HepG2 (cell line): ENCODE results near the gene ABTB2. TPM values are rescaled to one million over a fixed set of nuclear protein-coding genes. Genes with fewer than 3 reads are reported as not detected.

Experiments used
- HDAC2 ChIP-seq: sonication (generic); formaldehyde crosslinking; IDR thresholded peaks from 2 replicates; pipeline ENCODE4 v1.4.0; 2020; ENCODE audit warnings: missing genetic modification reagents
- HOXA3 ChIP-seq: sonication (generic); formaldehyde crosslinking; IDR thresholded peaks from 2 replicates; pipeline ENCODE4 v1.5.0; 2020; ENCODE audit warnings: missing genetic modification reagents
- IKZF4 ChIP-seq: sonication (generic); formaldehyde crosslinking; IDR thresholded peaks from 2 replicates; pipeline ENCODE4 v1.5.1; 2020; ENCODE audit warnings: borderline replicate concordance, mild to moderate bottlenecking, low read depth, missing genetic modification reagents; ENCODE audit errors: not compliant biosample characterization
- NFKBIZ ChIP-seq: IDR thresholded peaks from 2 replicates; pipeline ENCODE4 v1.6.1; 2018; ENCODE audit warnings: missing genetic modification reagents, missing compliant biosample characterization
- NRL ChIP-seq: sonication (generic); formaldehyde crosslinking; IDR thresholded peaks from 2 replicates; pipeline ENCODE4 v1.5.0; 2020; ENCODE audit warnings: missing genetic modification reagents, mild to moderate bottlenecking, moderate library complexity, borderline replicate concordance
- PCBP1 ChIP-seq: fragments of 200-400 bp; formaldehyde crosslinking; IDR thresholded peaks from 2 replicates; pipeline ENCODE4 v1.6.1; 2017; ENCODE audit warnings: mild to moderate bottlenecking, low read depth, low read length, borderline replicate concordance
- SMC3 ChIP-seq: IDR thresholded peaks from 2 replicates; pipeline ENCODE4 v1.6.1; 2011; ENCODE audit warnings: low read length, improper control_type of control experiment
- TBL1XR1 ChIP-seq: fragments of 150-350 bp; IDR thresholded peaks from 2 replicates; pipeline ENCODE4 v1.6.1; 2014; ENCODE audit warnings: borderline replicate concordance, low read length; ENCODE audit not compliant: partially characterized antibody
- ZBTB38 ChIP-seq: sonication (generic); formaldehyde crosslinking; IDR thresholded peaks from 2 replicates; pipeline ENCODE4 v1.5.1; 2020; ENCODE audit warnings: mild to moderate bottlenecking, missing genetic modification reagents
- ZFP41 ChIP-seq: sonication (generic); formaldehyde crosslinking; IDR thresholded peaks from 2 replicates; pipeline ENCODE4 v1.4.0; 2020; ENCODE audit warnings: mild to moderate bottlenecking, missing genetic modification reagents, borderline replicate concordance
- ZNF10 ChIP-seq: sonication (generic); formaldehyde crosslinking; IDR thresholded peaks from 2 replicates; pipeline ENCODE4 v1.4.0; 2020; ENCODE audit warnings: mild to moderate bottlenecking, low read depth, missing genetic modification reagents, borderline replicate concordance
- ZNF235 ChIP-seq: sonication (generic); formaldehyde crosslinking; IDR thresholded peaks from 2 replicates; pipeline ENCODE4 v1.8.1; 2023; ENCODE audit warnings: mild to moderate bottlenecking, missing genetic modification reagents, borderline replicate concordance
- ZNF652 ChIP-seq: IDR thresholded peaks from 2 replicates; pipeline ENCODE4 v1.6.1; 2016; ENCODE audit warnings: low read depth, borderline replicate concordance
- polyA plus RNA-seq, 8 experiments: library from polyadenylated mRNA; depleted of rRNA in 3 of 8; stranded (reverse) in 7 of 8; unstranded in 1 of 8; fragments of >200 nt; fragmentation: Illumina TruSeq in 4 of 8; extraction: Trizol in 4 of 8; gene quantifications; 2 replicates each; pipeline versions ENCODE4 v1.2.1 to v1.2.3, GENCODE V29; 2011 to 2016; ENCODE audit warnings: low read depth in 4 of 8, missing spikeins in 1 of 8, mixed read lengths in 1 of 8; ENCODE audit not compliant: insufficient read depth in 1 of 8
- total RNA-seq, 5 experiments: library from RNA; depleted of rRNA; stranded (reverse); fragments of >200 nt; fragmentation: Illumina TruSeq; extraction: Trizol; gene quantifications; 2 replicates each; pipeline ENCODE4 v1.2.3, GENCODE V29; 2016; ENCODE audit warnings: low read depth in 1 of 5
- TF ChIP-seq, protein P1 (sequence below): conservative IDR thresholded peaks from 2 replicates; pipeline ENCODE4 v1.6.1; 2018; ENCODE audit warnings: missing genetic modification reagents
- TF ChIP-seq, protein P2 (sequence below): IDR thresholded peaks from 2 replicates; pipeline ENCODE4 v1.6.1; 2018; ENCODE audit warnings: missing genetic modification reagents
- TF ChIP-seq, protein P3 (sequence below): sonication (generic); formaldehyde crosslinking; IDR thresholded peaks from 2 replicates; pipeline ENCODE4 v1.4.0; 2020; ENCODE audit warnings: missing genetic modification reagents, low read depth, mild to moderate bottlenecking, borderline replicate concordance
- TF ChIP-seq, protein P4 (sequence below): sonication (generic); formaldehyde crosslinking; conservative IDR thresholded peaks from 2 replicates; pipeline ENCODE4 v1.4.0; 2020; ENCODE audit warnings: missing genetic modification reagents
- TF ChIP-seq, protein P5 (sequence below): sonication (generic); formaldehyde crosslinking; IDR thresholded peaks from 2 replicates; pipeline ENCODE4 v1.5.0; 2020; ENCODE audit warnings: missing genetic modification reagents
- TF ChIP-seq, protein P6 (sequence below): sonication (generic); formaldehyde crosslinking; IDR thresholded peaks from 2 replicates; pipeline ENCODE4 v1.5.0; 2020; ENCODE audit warnings: missing genetic modification reagents, mild to moderate bottlenecking, borderline replicate concordance
- TF ChIP-seq, protein P7 (sequence below): sonication (generic); formaldehyde crosslinking; IDR thresholded peaks from 2 replicates; pipeline ENCODE4 v1.4.0; 2020; ENCODE audit warnings: mild to moderate bottlenecking, missing genetic modification reagents

The ABTB2 gene
- total and polyA plus RNA-seq, 2 of the 13 experiments (the other 11 are each of a cell fraction or from before 2014, with no cell fraction given): 5.1 to 15.4 TPM

DNA sequence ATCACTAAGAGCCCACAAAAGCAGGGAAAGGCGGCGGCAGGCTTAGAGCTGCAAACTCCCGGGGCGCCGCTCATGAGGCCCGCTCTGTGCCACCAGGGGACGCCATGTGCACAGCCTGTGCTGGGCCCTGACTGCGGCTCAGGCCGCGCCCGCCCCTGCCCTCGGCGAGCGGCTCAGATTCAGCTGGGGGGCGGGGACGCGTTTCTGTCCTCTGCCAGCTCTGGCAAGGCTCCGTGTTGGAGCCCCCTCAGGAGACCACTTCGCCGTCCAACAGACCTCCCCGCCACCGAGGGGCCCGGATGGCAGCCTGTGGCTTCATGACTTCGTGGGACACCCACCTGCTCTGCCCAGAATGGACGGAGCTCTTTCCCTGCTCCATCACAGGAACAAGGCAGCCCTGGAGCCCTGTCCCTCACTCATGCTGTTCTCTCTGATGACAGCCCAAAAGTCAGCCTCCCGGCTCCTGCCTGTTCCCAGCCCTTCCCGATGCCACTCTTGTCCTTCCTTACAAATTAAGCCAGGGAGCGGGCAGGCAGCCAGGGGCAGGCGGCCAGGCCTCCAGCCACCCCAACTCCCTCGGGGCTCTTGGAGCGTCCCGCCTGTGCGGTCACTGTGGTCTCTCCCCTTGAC lies 183.3 kb downstream of the ABTB2 start (continued):
- TF ChIP-seq, protein P1, sequence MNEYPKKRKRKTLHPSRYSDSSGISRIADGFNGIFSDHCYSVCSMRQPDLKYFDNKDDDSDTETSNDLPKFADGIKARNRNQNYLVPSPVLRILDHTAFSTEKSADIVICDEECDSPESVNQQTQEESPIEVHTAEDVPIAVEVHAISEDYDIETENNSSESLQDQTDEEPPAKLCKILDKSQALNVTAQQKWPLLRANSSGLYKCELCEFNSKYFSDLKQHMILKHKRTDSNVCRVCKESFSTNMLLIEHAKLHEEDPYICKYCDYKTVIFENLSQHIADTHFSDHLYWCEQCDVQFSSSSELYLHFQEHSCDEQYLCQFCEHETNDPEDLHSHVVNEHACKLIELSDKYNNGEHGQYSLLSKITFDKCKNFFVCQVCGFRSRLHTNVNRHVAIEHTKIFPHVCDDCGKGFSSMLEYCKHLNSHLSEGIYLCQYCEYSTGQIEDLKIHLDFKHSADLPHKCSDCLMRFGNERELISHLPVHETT: no peak
- TF ChIP-seq ZBTB38 (peak; percentile 51; the same call in 1 of the 2 replicates), ZFP41 (CRISPR knock-in tag) (peak; percentile 37; the same call in 1 of the 2 replicates), NRL (CRISPR knock-in tag) (peak; percentile 72), HOXA3 (CRISPR knock-in tag) (peak; percentile 50; the same call in 1 of the 2 replicates), ZNF235 (no peak), HDAC2 (peak; percentile 57; the same call in 1 of the 2 replicates), TBL1XR1 (no peak), IKZF4 (CRISPR knock-in tag) (peak; percentile 33), SMC3 (peak; percentile 88; the same call in 1 of the 2 replicates), ZNF652 (no peak), ZNF10 (CRISPR knock-in tag) (no peak), PCBP1 (no peak), NFKBIZ (CRISPR knock-in tag) (0 out of 2 replicates have a peak, but pooled peaks have one; percentile 27)
- TF ChIP-seq, protein P2, sequence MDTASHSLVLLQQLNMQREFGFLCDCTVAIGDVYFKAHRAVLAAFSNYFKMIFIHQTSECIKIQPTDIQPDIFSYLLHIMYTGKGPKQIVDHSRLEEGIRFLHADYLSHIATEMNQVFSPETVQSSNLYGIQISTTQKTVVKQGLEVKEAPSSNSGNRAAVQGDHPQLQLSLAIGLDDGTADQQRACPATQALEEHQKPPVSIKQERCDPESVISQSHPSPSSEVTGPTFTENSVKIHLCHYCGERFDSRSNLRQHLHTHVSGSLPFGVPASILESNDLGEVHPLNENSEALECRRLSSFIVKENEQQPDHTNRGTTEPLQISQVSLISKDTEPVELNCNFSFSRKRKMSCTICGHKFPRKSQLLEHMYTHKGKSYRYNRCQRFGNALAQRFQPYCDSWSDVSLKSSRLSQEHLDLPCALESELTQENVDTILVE (CRISPR knock-in tag): 0 out of 2 replicates have a peak, but pooled peaks have one; percentile 41
- TF ChIP-seq, protein P3, sequence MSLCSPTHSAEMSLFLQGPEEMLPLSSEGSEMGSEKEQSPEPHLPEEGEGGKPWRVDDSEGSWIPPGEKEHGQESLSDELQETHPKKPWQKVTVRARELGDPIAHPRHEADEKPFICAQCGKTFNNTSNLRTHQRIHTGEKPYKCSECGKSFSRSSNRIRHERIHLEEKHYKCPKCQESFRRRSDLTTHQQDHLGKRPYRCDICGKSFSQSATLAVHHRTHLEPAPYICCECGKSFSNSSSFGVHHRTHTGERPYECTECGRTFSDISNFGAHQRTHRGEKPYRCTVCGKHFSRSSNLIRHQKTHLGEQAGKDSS: peak; percentile 68; the same call in 1 of the 2 replicates
- TF ChIP-seq, protein P4, sequence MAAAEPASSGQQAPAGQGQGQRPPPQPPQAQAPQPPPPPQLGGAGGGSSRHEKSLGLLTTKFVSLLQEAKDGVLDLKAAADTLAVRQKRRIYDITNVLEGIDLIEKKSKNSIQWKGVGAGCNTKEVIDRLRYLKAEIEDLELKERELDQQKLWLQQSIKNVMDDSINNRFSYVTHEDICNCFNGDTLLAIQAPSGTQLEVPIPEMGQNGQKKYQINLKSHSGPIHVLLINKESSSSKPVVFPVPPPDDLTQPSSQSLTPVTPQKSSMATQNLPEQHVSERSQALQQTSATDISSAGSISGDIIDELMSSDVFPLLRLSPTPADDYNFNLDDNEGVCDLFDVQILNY (CRISPR knock-in tag): peak; percentile 43; the same call in 1 of the 2 replicates
- TF ChIP-seq, protein P5, sequence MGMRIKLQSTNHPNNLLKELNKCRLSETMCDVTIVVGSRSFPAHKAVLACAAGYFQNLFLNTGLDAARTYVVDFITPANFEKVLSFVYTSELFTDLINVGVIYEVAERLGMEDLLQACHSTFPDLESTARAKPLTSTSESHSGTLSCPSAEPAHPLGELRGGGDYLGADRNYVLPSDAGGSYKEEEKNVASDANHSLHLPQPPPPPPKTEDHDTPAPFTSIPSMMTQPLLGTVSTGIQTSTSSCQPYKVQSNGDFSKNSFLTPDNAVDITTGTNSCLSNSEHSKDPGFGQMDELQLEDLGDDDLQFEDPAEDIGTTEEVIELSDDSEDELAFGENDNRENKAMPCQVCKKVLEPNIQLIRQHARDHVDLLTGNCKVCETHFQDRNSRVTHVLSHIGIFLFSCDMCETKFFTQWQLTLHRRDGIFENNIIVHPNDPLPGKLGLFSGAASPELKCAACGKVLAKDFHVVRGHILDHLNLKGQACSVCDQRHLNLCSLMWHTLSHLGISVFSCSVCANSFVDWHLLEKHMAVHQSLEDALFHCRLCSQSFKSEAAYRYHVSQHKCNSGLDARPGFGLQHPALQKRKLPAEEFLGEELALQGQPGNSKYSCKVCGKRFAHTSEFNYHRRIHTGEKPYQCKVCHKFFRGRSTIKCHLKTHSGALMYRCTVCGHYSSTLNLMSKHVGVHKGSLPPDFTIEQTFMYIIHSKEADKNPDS (CRISPR knock-in tag): no peak
- TF ChIP-seq, protein P6, sequence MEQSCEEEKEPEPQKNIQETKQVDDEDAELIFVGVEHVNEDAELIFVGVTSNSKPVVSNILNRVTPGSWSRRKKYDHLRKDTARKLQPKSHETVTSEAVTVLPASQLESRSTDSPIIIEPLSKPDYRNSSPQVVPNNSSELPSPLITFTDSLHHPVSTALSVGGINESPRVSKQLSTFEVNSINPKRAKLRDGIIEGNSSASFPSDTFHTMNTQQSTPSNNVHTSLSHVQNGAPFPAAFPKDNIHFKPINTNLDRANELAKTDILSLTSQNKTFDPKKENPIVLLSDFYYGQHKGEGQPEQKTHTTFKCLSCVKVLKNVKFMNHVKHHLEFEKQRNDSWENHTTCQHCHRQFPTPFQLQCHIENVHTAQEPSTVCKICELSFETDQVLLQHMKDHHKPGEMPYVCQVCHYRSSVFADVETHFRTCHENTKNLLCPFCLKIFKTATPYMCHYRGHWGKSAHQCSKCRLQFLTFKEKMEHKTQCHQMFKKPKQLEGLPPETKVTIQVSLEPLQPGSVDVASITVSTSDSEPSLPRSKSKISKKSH (CRISPR knock-in tag): peak; percentile 64; the same call in 1 of the 2 replicates
- TF ChIP-seq, protein P7, sequence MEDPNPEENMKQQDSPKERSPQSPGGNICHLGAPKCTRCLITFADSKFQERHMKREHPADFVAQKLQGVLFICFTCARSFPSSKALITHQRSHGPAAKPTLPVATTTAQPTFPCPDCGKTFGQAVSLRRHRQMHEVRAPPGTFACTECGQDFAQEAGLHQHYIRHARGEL (CRISPR knock-in tag): no peak
